Thoracic aorta (tissue), 2 donors: Measurements from ENCODE around the gene FAM13B. TPM values are rescaled to one million over a fixed set of nuclear protein-coding genes. Genes with fewer than 3 reads are reported as not detected.
A peak's percentile ranks its signal among the peaks of the same experiment; 100 is the strongest.

Experiments used
- ATAC-seq: fragments of 150-250 bp; one replicate; pipeline ENCODE4 v1.8.0; 2017; ENCODE audit warnings: low read depth; ENCODE audit not compliant: insufficient number of reproducible peaks, low FRiP score
- DNase-seq: peaks from one replicate; pipeline ENCODE4 v3.0.0-alpha.2; 2020; ENCODE audit warnings: low spot score
- H3K27ac ChIP-seq, 2 donors: fragments of 200-600 bp; sonication (generic); 1 replicate in 1 of 2; 2 replicates in 1 of 2; pipeline ENCODE4 v1.5.1; 2016; ENCODE audit warnings: mild to moderate bottlenecking in 2 of 2, moderate library complexity in 2 of 2
- H3K27me3 ChIP-seq: fragments of 200-600 bp; sonication (generic); replicated peaks from 2 replicates; pipeline ENCODE4 v1.6.0; 2016; ENCODE audit warnings: mild to moderate bottlenecking; ENCODE audit not compliant: insufficient read depth
- H3K36me3 ChIP-seq: fragments of 200-600 bp; sonication (generic); one replicate; pipeline ENCODE4 v1.5.1; 2016
- H3K4me1 ChIP-seq, 2 donors: fragments of 200-600 bp; sonication (generic); 1 replicate in 1 of 2; 2 replicates in 1 of 2; pipeline versions ENCODE4 v1.5.1 to v1.6.0; 2016; ENCODE audit warnings: low read depth in 2 of 2, mild to moderate bottlenecking in 1 of 2; ENCODE audit not compliant: control insufficient read depth in 1 of 2
- H3K4me3 ChIP-seq: fragments of 200-600 bp; sonication (generic); 2 replicates; pipeline ENCODE4 v1.5.1; 2016; ENCODE audit warnings: mild to moderate bottlenecking
- H3K9me3 ChIP-seq: fragments of 200-600 bp; sonication (generic); 2 replicates; pipeline ENCODE4 v1.5.1; 2016
- total RNA-seq, 2 donors: library from RNA; depleted of rRNA; stranded (reverse); fragments of >200 nt; gene quantifications; one replicate each; pipeline versions ENCODE4 v1.1.0 to v1.2.3, GENCODE V29; 2016
- TF ChIP-seq, protein P1 (sequence below): fragments of 200-600 bp; sonication (generic); IDR thresholded peaks from one replicate; pipeline ENCODE4 v1.5.1; 2019; ENCODE audit warnings: antibody characterized with exemption

Gene FAM13B
- total RNA-seq, 2 donors from 2014 or later = 65.1 to 134 TPM

DNA sequence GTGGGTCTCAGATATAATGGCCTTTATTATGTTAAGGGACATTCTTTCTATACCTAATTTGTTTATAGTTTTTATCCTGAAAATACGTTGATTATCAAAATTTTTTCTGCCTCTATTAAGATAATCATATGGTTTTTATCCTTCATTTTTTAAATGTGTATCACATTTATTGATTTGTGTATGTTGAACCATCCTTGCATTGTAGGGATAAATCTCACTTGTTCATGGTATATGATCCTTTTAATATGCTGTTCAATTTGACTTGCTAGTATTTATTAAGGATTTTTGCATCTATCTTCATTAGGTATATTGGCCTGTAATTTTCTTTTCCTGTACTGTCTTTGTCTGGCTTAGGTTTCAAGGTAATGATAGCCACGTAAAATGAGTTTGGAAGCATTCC is 118.1 kb downstream of the FAM13B start:
- ATAC-seq = no peak
- TF ChIP-seq, protein P1, sequence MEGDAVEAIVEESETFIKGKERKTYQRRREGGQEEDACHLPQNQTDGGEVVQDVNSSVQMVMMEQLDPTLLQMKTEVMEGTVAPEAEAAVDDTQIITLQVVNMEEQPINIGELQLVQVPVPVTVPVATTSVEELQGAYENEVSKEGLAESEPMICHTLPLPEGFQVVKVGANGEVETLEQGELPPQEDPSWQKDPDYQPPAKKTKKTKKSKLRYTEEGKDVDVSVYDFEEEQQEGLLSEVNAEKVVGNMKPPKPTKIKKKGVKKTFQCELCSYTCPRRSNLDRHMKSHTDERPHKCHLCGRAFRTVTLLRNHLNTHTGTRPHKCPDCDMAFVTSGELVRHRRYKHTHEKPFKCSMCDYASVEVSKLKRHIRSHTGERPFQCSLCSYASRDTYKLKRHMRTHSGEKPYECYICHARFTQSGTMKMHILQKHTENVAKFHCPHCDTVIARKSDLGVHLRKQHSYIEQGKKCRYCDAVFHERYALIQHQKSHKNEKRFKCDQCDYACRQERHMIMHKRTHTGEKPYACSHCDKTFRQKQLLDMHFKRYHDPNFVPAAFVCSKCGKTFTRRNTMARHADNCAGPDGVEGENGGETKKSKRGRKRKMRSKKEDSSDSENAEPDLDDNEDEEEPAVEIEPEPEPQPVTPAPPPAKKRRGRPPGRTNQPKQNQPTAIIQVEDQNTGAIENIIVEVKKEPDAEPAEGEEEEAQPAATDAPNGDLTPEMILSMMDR = no peak
- Histone ChIP-seq H3K27ac (no peak overlapping the region), H3K9me3 (peaks cover 10% of the 10 kb centered on the region), H3K27me3 (no peaks in the 10 kb centered on the region), H3K36me3 (no peaks in the 10 kb centered on the region), H3K4me1 (no peaks in the 10 kb centered on the region), H3K4me3 (no peak overlapping the region)
- DNase-seq = no peak

- Histone ChIP-seq H3K4me1 (peaks cover 0 to 3% of the 10 kb centered on the region in 2 donors), H3K4me3 (no peak overlapping the region), H3K36me3 (no peaks in the 10 kb centered on the region), H3K9me3 (no peaks in the 10 kb centered on the region), H3K27me3 (no peaks in the 10 kb centered on the region), H3K27ac (no peak overlapping the region)
- DNase-seq (no peak), ATAC-seq (no peak)
- TF ChIP-seq, protein P1 = no peak
Observed at GRCh38 chr5:137902408-137903133, 130.3 kb downstream of the FAM13B start.

DNA sequence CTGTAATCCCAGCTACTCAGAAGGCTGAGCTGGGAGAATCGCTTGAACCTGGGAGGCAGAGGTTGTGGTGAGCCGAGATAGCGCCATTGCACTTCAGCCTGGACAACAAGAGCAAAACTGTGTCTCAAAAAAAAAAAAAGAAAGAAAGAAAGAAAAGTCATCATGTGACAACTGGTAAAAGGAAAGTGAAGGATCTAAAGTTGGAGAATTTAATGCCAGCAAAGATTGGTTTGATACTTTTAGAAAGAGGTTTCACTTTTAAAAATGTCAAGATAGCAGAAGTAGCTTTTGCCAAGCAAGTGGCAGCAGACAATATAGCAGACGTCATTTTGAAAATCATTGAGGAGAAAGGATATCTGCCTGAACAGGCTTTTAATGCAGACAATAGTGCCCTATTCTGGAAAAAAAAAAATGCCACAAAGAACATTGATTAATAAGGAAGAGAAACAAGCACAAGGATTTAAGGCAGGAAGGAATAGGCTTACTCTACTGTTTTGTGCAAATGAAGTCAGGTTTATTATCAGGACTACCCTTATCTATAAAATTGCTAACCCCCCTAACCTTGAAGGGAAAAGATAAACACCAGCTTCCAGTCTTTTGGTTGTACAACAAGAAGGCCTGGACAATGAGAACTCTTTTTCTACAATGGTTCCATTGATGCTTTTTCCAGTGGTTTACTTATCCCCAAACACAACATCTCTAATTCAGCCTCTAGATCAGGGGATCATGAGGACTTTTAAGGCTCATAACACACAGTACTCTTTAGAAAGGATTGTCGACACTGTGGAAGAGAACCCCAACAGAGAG is 131.7 kb downstream of the FAM13B start:
- DNase-seq (no peak), ATAC-seq (no peak)
- no peaks in the 10 kb centered on the region for H3K27me3 ChIP-seq
- no peaks in the 10 kb centered on the region for H3K36me3 ChIP-seq
- TF ChIP-seq, protein P1 = no peak
- peaks cover 0 to 3% of the 10 kb centered on the region in 2 donors for H3K4me1 ChIP-seq
- no peak overlapping the region for H3K27ac ChIP-seq
- H3K4me3 ChIP-seq = peak overlapping the region; percentile 40
- H3K9me3 ChIP-seq = no peaks in the 10 kb centered on the region

GRCh38 chr5:137899493-137899892 is 133.4 kb downstream of the FAM13B start:
- no peaks in the 10 kb centered on the region for H3K36me3 ChIP-seq
- no peak for DNase-seq
- H3K9me3 ChIP-seq = no peaks in the 10 kb centered on the region
- peaks cover 0 to 3% of the 10 kb centered on the region in 2 donors for H3K4me1 ChIP-seq
- H3K4me3 ChIP-seq = no peak overlapping the region
- no peaks in the 10 kb centered on the region for H3K27me3 ChIP-seq
- TF ChIP-seq, protein P1 = no peak
- no peak for ATAC-seq
- H3K27ac ChIP-seq = no peak overlapping the region

DNA sequence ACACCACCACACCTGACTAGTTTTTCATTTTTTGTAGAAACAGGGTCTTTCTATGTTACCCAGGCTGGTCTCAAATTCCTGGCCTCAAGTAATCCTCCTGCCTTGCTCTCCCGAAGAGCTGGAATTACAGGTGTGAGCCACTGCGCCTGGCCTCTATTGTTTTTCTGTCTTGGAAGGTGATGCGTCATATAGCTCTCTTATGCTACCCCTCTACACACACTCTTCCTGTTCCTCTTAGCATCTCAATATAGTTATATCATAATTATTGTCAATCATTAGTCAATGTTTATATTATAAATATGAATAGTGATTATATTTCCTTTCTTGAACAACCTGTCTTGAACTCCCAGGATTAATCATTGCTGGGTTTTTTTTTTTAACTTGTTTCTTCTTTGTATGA is 136.3 kb downstream of the FAM13B start:
- no peaks in the 10 kb centered on the region for H3K36me3 ChIP-seq
- no peak overlapping the region for H3K27ac ChIP-seq
- DNase-seq (no peak), ATAC-seq (no peak)
- no peak overlapping the region for H3K4me3 ChIP-seq
- H3K4me1 ChIP-seq = peaks cover 3 to 4% of the 10 kb centered on the region in 2 donors
- H3K27me3 ChIP-seq = no peaks in the 10 kb centered on the region
- TF ChIP-seq, protein P1 = no peak
- no peaks in the 10 kb centered on the region for H3K9me3 ChIP-seq
